ENCODE data around the gene ZNF691. TPM values are rescaled to one million over a fixed set of nuclear protein-coding genes. Genes with fewer than 3 reads are reported as not detected.

ZNF691 gene
- total RNA-seq, 4 donors from 2014 or later = 7.1 to 25.5 (median 9.8) TPM

GRCh38 chr1:42847111-42847595 is 740 bp downstream of the ZNF691 start:
- Histone ChIP-seq H3K4me1 (peaks cover 18 to 23% of the 10 kb centered on the region in 2 donors), H3K9me3 (no peaks in the 10 kb centered on the region), H3K27ac (peak overlapping the region; percentile 92 to 96 (median 94)), H3K36me3 (peaks cover 0 to 32% of the 10 kb centered on the region in 2 donors), H3K27me3 (no peaks in the 10 kb centered on the region), H3K4me3 (peak overlapping the region; percentile 79 to 99 (median 98))
- ATAC-seq = no peak
- intact Hi-C loops (cut with DNase I; ENCODE audit: low total_unique reads) = loop anchor here (10.0 kb wide), 1 partner anchor 162 kb away; the partner anchor contains the start of gene YBX1
- TF ChIP-seq POLR2A (IDR thresholded peaks at IDR 0.05) (no peak), CTCF (IDR thresholded peaks at IDR 0.05 in 4 of 5, conservative IDR thresholded peaks at IDR 0.05 in 1 of 5) (no peak)
- in situ Hi-C loops (cut with MboI; ENCODE audit: low sequenced_read_pairs in 4 of 4) = no loop called here
- DNase-seq = no peak

GRCh38 chr1:42847721-42848460 is 1.5 kb downstream of the ZNF691 start:
- ATAC-seq = no peak
- H3K4me3 ChIP-seq = peak overlapping the region in 3 of 4 donors; percentile 79 to 99 (median 99)
- TF ChIP-seq POLR2A (IDR thresholded peaks at IDR 0.05) (no peak), CTCF (IDR thresholded peaks at IDR 0.05 in 4 of 5, conservative IDR thresholded peaks at IDR 0.05 in 1 of 5) (no peak)
- in situ Hi-C loops (cut with MboI; ENCODE audit: low sequenced_read_pairs in 4 of 4) (no loop called here), intact Hi-C loops (cut with DNase I; ENCODE audit: low total_unique reads) (loop anchor here (10.0 kb wide), 1 partner anchor 163 kb away; the partner anchor contains the start of gene YBX1)
- peaks cover 18 to 23% of the 10 kb centered on the region in 2 donors for H3K4me1 ChIP-seq
- H3K27me3 ChIP-seq = no peaks in the 10 kb centered on the region
- no peak overlapping the region for H3K27ac ChIP-seq
- no peak for DNase-seq
- peaks cover 0 to 26% of the 10 kb centered on the region in 2 donors for H3K36me3 ChIP-seq
- no peaks in the 10 kb centered on the region for H3K9me3 ChIP-seq

GRCh38 chr1:42848823-42849537 is 2.6 kb downstream of the ZNF691 start:
- Histone ChIP-seq H3K36me3 (peaks cover 0 to 23% of the 10 kb centered on the region in 2 donors), H3K27me3 (no peaks in the 10 kb centered on the region), H3K27ac (no peak overlapping the region), H3K9me3 (no peaks in the 10 kb centered on the region), H3K4me1 (peaks cover 18 to 23% of the 10 kb centered on the region in 2 donors), H3K4me3 (no peak overlapping the region)
- intact Hi-C loops (cut with DNase I; ENCODE audit: low total_unique reads) (loop anchor here (10.0 kb wide), 1 partner anchor 164 kb away; the partner anchor contains the start of gene YBX1), in situ Hi-C loops (cut with MboI; ENCODE audit: low sequenced_read_pairs in 4 of 4) (no loop called here)
- ATAC-seq (no peak), DNase-seq (no peak)
- TF ChIP-seq POLR2A (IDR thresholded peaks at IDR 0.05) (no peak), CTCF (IDR thresholded peaks at IDR 0.05 in 4 of 5, conservative IDR thresholded peaks at IDR 0.05 in 1 of 5) (no peak)

GRCh38 chr1:42849944-42850343 is 3.5 kb downstream of the ZNF691 start:
- H3K4me1 ChIP-seq = peaks cover 18 to 23% of the 10 kb centered on the region in 2 donors
- H3K36me3 ChIP-seq = peaks cover 0 to 23% of the 10 kb centered on the region in 2 donors
- no peaks in the 10 kb centered on the region for H3K27me3 ChIP-seq
- no peak for TF ChIP-seq POLR2A (IDR thresholded peaks at IDR 0.05)
- no peak for TF ChIP-seq CTCF (IDR thresholded peaks at IDR 0.05 in 4 of 5, conservative IDR thresholded peaks at IDR 0.05 in 1 of 5)
- ATAC-seq = no peak
- intact Hi-C loops (cut with DNase I; ENCODE audit: low total_unique reads) (loop anchor here (10.0 kb wide), 1 partner anchor 165 kb away; the partner anchor contains the start of gene YBX1), in situ Hi-C loops (cut with MboI; ENCODE audit: low sequenced_read_pairs in 4 of 4) (no loop called here)
- H3K27ac ChIP-seq = no peak overlapping the region
- no peak overlapping the region for H3K4me3 ChIP-seq
- H3K9me3 ChIP-seq = no peaks in the 10 kb centered on the region
- DNase-seq = no peak

Data from gastrocnemius medialis (tissue), 4 donors.